OCI-LY1 (cell line): ENCODE measurements around the gene PAM16.

Experiments used
- H2AFZ ChIP-seq: fragments of 200-600 bp; sonication (generic), shearing (Covaris generic); 2 replicates; pipeline ENCODE4 v1.6.0; 2014; ENCODE audit warnings: antibody characterized with exemption, mild to moderate bottlenecking, low read length
- H3F3A ChIP-seq: fragments of 200-600 bp; sonication (generic), shearing (Covaris generic); 2 replicates; pipeline ENCODE4 v1.6.0; 2014; ENCODE audit warnings: mild to moderate bottlenecking, antibody characterized with exemption, low read length, moderate library complexity; ENCODE audit not compliant: insufficient read depth
- H3K27ac ChIP-seq: fragments of 200-600 bp; sonication (generic); 2 replicates; pipeline ENCODE4 v1.5.1; 2014; ENCODE audit warnings: low read length, mixed run types, mild to moderate bottlenecking, low read depth; ENCODE audit not compliant: poor library complexity, severe bottlenecking
- H3K27me3 ChIP-seq: fragments of 200-600 bp; sonication (generic); 2 replicates; pipeline ENCODE4 v1.6.0; 2014; ENCODE audit warnings: antibody characterized with exemption, mild to moderate bottlenecking, low read length, moderate library complexity; ENCODE audit not compliant: insufficient read depth
- H3K36me3 ChIP-seq: fragments of 200-600 bp; sonication (generic); 2 replicates; pipeline ENCODE4 v1.6.1; 2014; ENCODE audit warnings: mild to moderate bottlenecking, antibody characterized with exemption, low read length, moderate library complexity, mixed read lengths; ENCODE audit not compliant: insufficient read depth
- H3K4me1 ChIP-seq: fragments of 200-600 bp; sonication (generic); 2 replicates; pipeline ENCODE4 v1.5.1; 2014; ENCODE audit warnings: mild to moderate bottlenecking, low read length, moderate library complexity; ENCODE audit not compliant: insufficient read depth, severe bottlenecking
- H3K4me2 ChIP-seq: fragments of 200-600 bp; sonication (generic), shearing (Covaris generic); 2 replicates; pipeline ENCODE4 v1.6.1; 2014; ENCODE audit warnings: low read length
- H3K4me3 ChIP-seq: fragments of 200-600 bp; sonication (generic); 2 replicates; pipeline ENCODE4 v1.5.1; 2014; ENCODE audit warnings: low read length, low read depth, mild to moderate bottlenecking, mixed read lengths; ENCODE audit not compliant: poor library complexity, severe bottlenecking
- H3K79me2 ChIP-seq: fragments of 200-600 bp; shearing (Covaris generic); 2 replicates; pipeline ENCODE4 v1.6.1; 2016; ENCODE audit warnings: mixed run types, low read length, mixed read lengths; ENCODE audit not compliant: insufficient read depth
- H3K9ac ChIP-seq: fragments of 200-600 bp; sonication (generic), shearing (Covaris generic); 2 replicates; pipeline ENCODE4 v1.6.1; 2014; ENCODE audit warnings: mild to moderate bottlenecking, low read length, mixed read lengths
- H3K9me2 ChIP-seq: fragments of 200-600 bp; sonication (generic), shearing (Covaris generic); 2 replicates; pipeline ENCODE4 v1.6.1; 2014; ENCODE audit warnings: low read depth, mild to moderate bottlenecking, low read length, mixed read lengths
- H3K9me3 ChIP-seq: fragments of 200-600 bp; shearing (Covaris generic); 2 replicates; pipeline ENCODE4 v1.6.1; 2014; ENCODE audit warnings: low read length, mixed read lengths
- H4K20me1 ChIP-seq: fragments of 200-600 bp; sonication (generic), shearing (Covaris generic); 2 replicates; pipeline ENCODE4 v1.6.0; 2016; ENCODE audit warnings: mild to moderate bottlenecking, low read length; ENCODE audit not compliant: insufficient read depth
- EZH2 ChIP-seq: fragments of 200-600 bp; sonication (generic), shearing (Covaris generic); IDR thresholded peaks from 2 replicates; pipeline ENCODE4 v1.8.0; 2017; ENCODE audit warnings: borderline replicate concordance, mixed run types, mild to moderate bottlenecking, antibody characterized with exemption, low read length, moderate library complexity, mixed read lengths
- TF ChIP-seq, protein P1 (sequence below): fragments of 200-600 bp; sonication (generic), shearing (Covaris generic); IDR thresholded peaks from 2 replicates; pipeline ENCODE4 v1.5.1; 2017; ENCODE audit warnings: mild to moderate bottlenecking, antibody characterized with exemption, low read length, moderate library complexity, mixed read lengths

The PAM16 gene

DNA sequence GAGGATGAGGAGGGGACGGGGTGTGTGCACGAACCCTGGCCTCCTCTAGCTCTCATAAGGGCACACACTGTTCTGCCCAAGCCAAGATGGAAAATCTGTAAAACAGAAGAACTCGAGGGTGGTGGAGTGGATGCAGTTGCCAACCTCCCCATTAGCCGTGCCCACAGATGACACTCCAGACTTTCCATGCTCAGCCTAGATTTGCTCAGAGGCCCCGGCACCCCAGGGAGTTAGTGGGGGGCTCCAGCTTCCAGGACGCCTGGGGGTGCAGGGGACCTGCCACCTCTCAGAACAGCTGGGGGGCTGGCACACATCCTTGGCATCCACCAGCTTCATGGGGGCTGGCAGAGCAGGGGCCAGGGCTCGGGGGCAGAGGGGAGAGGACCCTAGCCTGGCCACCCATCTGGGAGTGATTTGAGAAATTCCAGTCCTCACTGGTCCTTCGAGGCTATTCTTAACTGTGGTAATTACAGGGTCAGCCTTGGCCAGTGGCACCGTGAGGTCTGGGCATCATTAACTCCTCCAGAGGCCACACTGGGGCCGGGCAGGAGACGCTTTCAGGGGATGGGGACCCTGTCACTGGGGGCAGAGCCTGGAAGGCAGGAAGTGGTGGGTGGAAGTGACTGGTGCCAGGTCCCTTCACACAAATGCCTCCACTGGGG lies 34.8 kb upstream of the PAM16 start:
- Histone ChIP-seq H3F3A (no peaks in the 10 kb centered on the region), H3K9me2 (no peaks in the 10 kb centered on the region), H3K27me3 (no peaks in the 10 kb centered on the region), H3K4me1 (no peaks in the 10 kb centered on the region), H3K27ac (no peak overlapping the region), H3K4me3 (no peak overlapping the region), H3K9me3 (no peaks in the 10 kb centered on the region), H3K4me2 (no peak overlapping the region), H3K9ac (no peak overlapping the region), H2AFZ (no peak overlapping the region), H4K20me1 (no peaks in the 10 kb centered on the region), H3K79me2 (no peaks in the 10 kb centered on the region), H3K36me3 (peaks cover 50% of the 10 kb centered on the region)
- TF ChIP-seq EZH2, result no peak
- TF ChIP-seq, protein P1, sequence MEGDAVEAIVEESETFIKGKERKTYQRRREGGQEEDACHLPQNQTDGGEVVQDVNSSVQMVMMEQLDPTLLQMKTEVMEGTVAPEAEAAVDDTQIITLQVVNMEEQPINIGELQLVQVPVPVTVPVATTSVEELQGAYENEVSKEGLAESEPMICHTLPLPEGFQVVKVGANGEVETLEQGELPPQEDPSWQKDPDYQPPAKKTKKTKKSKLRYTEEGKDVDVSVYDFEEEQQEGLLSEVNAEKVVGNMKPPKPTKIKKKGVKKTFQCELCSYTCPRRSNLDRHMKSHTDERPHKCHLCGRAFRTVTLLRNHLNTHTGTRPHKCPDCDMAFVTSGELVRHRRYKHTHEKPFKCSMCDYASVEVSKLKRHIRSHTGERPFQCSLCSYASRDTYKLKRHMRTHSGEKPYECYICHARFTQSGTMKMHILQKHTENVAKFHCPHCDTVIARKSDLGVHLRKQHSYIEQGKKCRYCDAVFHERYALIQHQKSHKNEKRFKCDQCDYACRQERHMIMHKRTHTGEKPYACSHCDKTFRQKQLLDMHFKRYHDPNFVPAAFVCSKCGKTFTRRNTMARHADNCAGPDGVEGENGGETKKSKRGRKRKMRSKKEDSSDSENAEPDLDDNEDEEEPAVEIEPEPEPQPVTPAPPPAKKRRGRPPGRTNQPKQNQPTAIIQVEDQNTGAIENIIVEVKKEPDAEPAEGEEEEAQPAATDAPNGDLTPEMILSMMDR, result no peak

DNA sequence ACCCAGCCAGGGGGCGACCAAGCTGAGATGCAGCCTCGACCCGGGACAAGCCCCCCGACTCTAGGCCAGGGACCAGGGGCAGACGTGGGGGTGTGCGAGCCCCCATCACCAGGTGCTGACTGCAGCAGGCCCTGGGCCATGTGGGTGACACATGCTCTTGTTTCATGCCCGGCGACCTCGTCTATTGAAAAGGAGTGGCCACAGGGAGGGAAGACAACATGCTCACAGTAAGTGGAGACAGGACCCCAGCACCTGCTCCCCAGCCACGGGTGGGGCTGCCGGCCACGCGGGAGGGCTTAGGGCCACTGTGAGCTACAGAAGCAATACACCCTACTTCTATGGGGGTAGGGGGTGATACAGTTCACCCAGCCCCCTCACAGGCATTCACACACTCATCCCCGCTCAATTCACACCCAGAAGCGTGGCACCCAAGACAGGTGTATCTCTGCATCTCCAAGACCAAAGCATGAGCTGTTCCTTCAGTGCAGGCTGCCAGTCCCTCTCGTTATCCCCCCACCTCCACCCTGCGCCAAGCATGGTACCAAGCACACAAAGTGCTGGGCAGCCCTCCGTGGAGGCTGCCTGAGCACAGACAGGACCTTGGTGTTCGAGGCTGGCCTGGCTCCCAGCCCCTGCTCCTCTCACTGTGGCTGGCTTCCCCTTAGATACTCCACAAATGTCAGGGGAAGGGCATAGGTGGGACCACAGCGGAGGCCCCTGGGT lies 34.1 kb upstream of the PAM16 start:
- Histone ChIP-seq H3K36me3 (peaks cover 43% of the 10 kb centered on the region), H3K4me3 (no peak overlapping the region), H3K9ac (no peak overlapping the region), H3K79me2 (no peaks in the 10 kb centered on the region), H3K9me3 (no peaks in the 10 kb centered on the region), H3K4me2 (no peak overlapping the region), H3K9me2 (no peaks in the 10 kb centered on the region), H3K27ac (no peak overlapping the region), H3F3A (no peaks in the 10 kb centered on the region), H3K4me1 (no peaks in the 10 kb centered on the region), H2AFZ (no peak overlapping the region), H3K27me3 (no peaks in the 10 kb centered on the region), H4K20me1 (no peaks in the 10 kb centered on the region)
- TF ChIP-seq EZH2, result no peak
- TF ChIP-seq, protein P1, result no peak

DNA sequence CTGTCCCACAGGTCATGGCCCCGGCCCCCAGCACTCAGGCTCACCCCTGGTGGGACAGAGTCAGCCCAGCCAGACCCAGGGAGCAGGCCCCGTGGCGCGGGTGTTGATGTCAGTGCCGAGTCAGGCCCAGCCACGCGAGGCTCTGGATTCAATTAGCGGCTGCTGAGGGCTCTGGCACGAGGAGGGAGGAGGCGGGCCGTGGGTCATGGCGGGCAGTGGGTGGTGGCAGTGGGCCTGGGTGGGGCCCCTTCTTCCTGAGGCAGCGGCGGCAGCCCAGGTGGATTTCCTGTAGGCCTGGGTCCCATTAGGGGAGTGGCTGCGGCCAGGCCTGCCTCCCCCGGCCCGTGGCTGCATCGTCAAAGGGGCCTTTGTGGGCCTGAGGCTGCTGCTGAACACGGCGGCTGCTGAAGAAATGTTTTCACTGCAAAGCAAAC lies 33.4 kb upstream of the PAM16 start:
- no peaks in the 10 kb centered on the region for H4K20me1 ChIP-seq
- H3K9me2 ChIP-seq, result no peaks in the 10 kb centered on the region
- H2AFZ ChIP-seq, result no peak overlapping the region
- no peak overlapping the region for H3K27ac ChIP-seq
- no peaks in the 10 kb centered on the region for H3K4me1 ChIP-seq
- no peak overlapping the region for H3K9ac ChIP-seq
- no peaks in the 10 kb centered on the region for H3K27me3 ChIP-seq
- H3K36me3 ChIP-seq, result peaks cover 36% of the 10 kb centered on the region
- H3K4me3 ChIP-seq, result no peak overlapping the region
- H3F3A ChIP-seq, result no peaks in the 10 kb centered on the region
- TF ChIP-seq, protein P1, result no peak
- TF ChIP-seq EZH2, result no peak
- H3K9me3 ChIP-seq, result no peaks in the 10 kb centered on the region
- no peaks in the 10 kb centered on the region for H3K79me2 ChIP-seq
- no peak overlapping the region for H3K4me2 ChIP-seq
